ENCODE measurements around the gene CDC5L.
A peak's percentile ranks its signal among the peaks of the same experiment; 100 is the strongest.

The CDC5L gene

GRCh38 chr6:44477293-44477894 is 89.9 kb downstream of the CDC5L start:
- DNase-seq = no peak

DNA sequence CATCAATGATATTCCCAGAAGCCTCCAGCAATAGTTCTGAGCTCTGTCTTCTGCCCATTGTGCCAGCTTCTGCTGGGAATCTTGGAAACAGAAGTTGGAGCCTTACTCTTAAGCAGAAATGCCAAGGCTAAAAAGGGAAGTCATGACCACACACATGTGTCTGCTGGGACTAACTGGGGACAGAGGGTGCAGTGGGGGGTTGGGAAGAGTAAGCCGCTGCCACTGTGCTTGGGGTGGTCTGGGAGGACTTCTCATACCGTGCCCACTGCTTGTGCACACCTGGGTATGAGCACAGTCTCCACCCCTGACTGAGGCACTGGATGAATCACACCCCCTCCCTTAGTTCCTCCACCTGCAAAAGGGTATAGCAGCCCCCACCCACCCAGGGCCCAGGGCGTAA is 90.7 kb downstream of the CDC5L start:
- DNase-seq = no peak

GRCh38 chr6:44478591-44479254 is 91.2 kb downstream of the CDC5L start:
- DNase-seq = no peak

GRCh38 chr6:44480097-44480541 is 92.6 kb downstream of the CDC5L start:
- no peak for DNase-seq

DNA sequence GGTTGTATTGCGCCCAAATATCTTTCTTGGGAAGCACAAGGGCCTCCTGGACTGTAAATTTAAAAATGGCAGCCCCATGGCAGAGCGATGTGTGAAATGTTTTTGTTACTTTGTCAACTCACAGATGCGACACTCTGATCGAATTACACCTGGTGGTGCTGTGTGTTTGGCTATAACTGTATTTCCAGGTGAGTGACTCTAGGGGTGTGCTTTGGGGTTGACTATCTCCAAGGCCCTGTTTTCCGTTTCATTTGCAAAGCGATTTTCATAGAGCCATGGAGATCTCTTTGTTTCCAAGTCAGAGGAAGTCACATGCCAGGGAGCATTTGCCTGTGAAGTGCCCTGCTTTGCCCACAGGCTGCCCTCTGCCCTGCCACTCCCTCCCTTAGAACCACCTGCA is 93.5 kb downstream of the CDC5L start:
- DNase-seq = no peak

DNA sequence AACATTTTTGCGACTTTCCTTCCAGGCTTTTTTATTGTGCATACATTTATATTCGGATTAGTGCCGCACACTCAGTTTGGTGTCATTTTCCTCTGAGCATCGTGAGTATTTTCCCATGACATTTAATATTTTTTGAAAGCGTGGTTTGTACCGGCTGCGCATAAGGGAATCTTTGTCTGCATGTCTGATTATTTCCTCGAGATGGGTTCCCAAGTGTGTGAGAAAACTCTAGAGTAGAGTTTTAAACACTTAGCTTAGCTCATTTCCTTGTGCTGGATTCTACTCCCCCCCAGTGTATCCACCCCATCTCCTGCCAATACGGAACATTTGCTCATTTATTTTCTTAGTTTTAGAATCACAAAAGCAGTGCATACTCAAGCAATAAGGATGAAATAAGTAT is 94.3 kb downstream of the CDC5L start:
- no peak for DNase-seq

GRCh38 chr6:44485601-44486401 is 98.3 kb downstream of the CDC5L start:
- DNase-seq = no peak

GRCh38 chr6:44487002-44487401 is 99.5 kb downstream of the CDC5L start:
- DNase-seq = no peak

- DNase-seq = no peak
These were observed 100.1 kb downstream of the CDC5L start for GRCh38 chr6:44487586-44487985.

DNA sequence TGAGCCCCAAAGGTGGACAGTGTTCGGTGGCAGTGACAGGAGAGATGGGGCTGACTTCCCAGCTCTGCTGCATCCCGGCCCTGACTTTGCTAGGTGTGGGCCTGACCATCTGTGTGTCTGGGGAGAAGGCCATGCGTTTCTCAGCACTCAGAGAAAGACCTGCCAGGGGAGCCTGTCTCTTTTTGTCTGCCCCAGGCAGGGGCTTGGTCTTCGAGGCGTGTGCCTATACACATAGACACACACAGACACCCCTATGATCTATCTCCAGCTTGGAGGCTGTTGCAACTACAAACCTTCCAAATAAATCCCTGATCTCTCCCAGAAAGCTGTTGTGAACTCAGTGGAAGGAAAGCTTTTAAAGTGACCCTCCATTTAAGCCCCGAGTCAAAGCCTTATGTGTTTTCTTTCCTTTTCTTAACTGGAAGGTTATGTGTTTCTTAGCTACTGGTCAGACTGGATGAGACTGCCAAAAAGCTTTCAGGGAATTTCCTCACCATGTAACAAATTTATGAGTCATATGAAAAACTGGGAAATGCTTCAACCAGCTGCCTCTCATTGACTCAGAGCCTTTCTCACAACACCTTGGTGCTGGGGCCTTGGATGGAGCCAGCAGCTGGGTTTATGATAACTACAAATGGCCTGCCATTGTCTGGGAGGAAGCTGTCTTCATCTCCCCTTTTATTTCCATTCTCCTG is 102.6 kb downstream of the CDC5L start:
- DNase-seq = no peak

DNA sequence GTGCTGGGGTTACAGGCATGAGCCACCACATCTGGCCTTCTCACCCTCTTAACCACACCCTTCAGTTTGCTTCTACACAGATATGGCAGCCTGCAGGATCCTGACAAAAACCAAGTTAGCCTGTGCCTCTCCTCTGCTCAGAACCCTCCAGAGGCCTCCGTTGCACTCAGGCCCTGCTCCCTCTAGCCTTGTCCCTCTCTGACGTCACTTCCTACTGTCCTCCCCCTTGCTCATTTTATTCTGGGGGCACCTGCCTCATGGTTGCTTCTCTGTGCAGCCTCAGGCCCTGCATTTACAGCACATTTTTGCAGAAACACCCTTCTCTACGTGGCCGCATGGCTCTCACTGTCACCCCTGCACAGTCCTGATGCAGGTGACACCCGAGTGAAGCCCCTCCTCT is 105.6 kb downstream of the CDC5L start:
- DNase-seq = no peak

DNA sequence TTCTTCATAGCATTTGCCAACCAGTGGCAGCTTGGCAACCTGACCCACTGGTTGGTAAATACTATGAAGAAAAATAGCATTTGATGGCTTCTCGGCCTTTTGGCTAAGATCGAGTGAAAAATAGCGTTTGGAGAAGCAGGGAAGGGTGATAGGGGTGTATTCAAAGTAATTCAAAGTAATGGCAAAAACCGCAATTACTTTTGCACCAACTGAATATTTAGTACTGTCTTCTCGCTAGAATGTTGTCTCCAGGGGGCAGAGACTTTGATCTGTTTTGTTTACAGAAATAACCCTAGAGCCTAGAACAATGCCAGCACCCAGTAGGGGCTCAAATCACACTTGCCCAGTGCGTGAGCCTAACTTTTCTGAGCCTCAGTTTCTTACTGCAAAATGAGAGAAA is 106.1 kb downstream of the CDC5L start:
- DNase-seq = no peak

DNA sequence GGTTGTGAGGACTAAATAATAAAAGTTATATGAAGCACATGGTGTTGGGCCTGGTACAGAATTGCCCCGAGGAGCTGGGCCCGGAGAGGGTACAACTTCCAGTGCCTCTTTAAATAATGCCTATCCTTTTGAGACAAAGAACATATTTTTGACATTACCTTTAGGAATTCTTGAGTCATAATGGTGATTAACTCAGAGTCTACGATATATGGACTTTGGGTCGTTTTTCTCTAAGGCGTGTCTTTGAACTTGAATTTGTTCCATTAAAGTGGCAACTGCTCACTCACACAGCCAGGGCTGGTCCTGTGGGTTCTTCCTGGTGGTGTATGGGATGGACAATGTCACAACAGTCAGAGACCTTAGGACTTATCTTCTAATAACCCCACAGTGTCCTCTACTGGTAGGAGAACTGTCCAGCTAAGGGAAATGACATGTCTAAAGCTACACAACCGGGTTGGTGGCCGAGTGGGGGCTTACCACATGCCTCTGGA is 106.5 kb downstream of the CDC5L start:
- no peak for DNase-seq

DNA sequence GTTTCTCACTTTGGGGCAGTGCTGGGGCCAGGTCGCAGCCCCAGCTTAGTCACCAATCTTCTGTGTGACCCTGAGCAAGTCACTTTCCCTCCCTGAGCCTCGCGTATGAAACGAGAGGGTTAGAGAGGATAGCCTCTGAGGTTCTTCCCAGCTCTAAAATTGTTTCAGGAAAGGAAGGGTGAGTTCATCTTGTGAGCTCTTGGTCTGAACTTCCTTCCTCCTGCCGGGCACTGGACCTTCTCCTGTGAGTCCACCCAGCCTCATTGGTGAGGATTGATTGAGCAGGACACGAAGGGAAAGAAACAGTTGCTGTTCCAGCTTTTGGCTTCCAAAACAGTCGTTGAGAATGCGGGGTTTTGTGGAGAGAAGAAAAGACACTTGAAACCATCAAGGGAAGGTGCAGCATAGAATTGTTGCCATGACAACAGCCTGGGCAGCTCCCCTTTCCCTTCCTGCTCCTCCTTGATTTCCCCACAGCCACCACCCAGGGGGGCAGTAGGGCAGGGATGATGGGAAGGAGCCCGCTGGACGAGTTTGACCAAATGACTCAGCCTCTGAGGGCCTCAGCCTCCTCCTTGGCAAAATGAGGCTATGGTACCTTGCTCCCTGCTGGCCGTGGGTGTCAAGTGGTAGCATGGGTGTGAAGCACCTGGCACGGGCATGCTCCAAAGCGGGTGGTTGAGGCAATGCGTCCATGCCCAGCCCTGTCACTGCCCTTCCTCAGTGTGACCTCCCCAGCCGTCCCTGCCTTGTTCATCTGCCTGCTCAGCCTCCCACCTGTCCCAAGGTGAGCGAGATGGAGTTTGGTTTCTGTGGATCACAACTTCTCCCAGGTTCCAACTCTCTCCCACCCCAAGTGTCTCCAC is 107.8 kb downstream of the CDC5L start:
- peak; percentile 11 for DNase-seq

DNA sequence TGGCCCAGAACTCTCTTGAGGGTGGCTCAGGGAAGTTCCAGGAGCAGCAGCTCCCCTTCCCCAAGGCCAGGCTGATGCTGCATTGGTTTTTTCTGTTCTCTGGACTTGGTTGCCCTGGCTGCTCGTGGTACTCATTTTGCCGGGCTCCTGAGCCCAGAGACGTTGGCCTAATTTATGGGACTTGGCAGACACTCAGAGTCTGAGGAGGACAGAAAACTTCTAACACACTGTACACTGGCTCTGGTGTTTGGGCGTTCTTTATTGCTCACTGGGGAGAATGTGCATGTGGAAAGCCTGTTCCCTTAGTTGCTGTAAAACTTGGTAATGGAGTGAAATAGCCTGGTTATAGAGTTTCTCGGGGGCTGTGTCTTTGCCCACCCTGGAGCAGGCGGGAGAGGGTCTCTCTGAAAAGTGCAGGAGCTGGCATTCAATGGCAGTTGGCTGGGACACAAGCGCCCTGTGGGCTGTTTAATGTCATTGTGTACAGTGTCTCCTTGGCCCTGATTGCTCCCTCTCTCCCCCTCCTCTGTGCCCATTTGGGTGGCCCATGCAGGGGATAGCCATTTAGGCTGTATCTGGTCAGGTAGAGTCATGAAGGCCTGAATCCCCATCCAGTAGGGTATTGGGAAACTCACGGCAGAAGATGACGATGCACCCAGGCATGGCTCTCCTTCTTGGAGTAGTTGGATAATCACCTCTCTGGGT is 109.3 kb downstream of the CDC5L start:
- DNase-seq = peak; percentile 29

GRCh38 chr6:44497807-44498206 is 110.3 kb downstream of the CDC5L start:
- DNase-seq = no peak

GRCh38 chr6:44498436-44498835 is 110.9 kb downstream of the CDC5L start:
- DNase-seq = peak; percentile 50

- peak; percentile 35 for DNase-seq
These were observed 112.1 kb downstream of the CDC5L start for GRCh38 chr6:44499609-44500008.

Data from islet precursor cell (in vitro differentiated cells).